Activated T-cell treated with anti-CD3 and anti-CD28 coated beads, Interleukin-2, amount 50 U/mL, for 4 hours (primary cell): ENCODE results near the gene SGTA. TPM values are rescaled to one million over a fixed set of nuclear protein-coding genes. Genes with fewer than 3 reads are reported as not detected.

ENCODE experiments used
- total RNA-seq, 3 donors: library from RNA; stranded (reverse); gene quantifications; one replicate each; pipeline ENCODE4 v1.2.1, GENCODE V29; 2021

The SGTA gene
- total RNA-seq, 3 donors from 2014 or later, result 99.3 to 107 (median 102) TPM

Other genes starting within 250 kb of the SGTA start
- under 1 TPM; 0.33 to 0.55 (median 0.48) TPM for gene GNG7, start 80.6 kb downstream of the SGTA start, total RNA-seq
- under 1 TPM; 0.13 to 0.27 (median 0.20) TPM for gene DIRAS1, start 61.9 kb downstream of the SGTA start, total RNA-seq
- gene SLC39A3, start 43.3 kb downstream of the SGTA start, total RNA-seq, result 10 to 100 TPM; 53.6 to 60.5 (median 56.6) TPM
- 100 to 1,000 TPM; 180 to 212 (median 188) TPM for gene THOP1, start 2.2 kb upstream of the SGTA start, total RNA-seq
- gene ZNF554, start 36.6 kb upstream of the SGTA start, total RNA-seq, result 1 to 10 TPM; 1.0 to 1.2 (median 1.2) TPM
- 1 to 10 TPM; 1.2 to 1.6 (median 1.3) TPM for gene ZNF555, start 58.2 kb upstream of the SGTA start, total RNA-seq
- gene ZNF556, start 84.1 kb upstream of the SGTA start, total RNA-seq, result not detected
- 1 to 10 TPM; 3.6 to 4.1 (median 3.7) TPM for gene ZNF57, start 117.7 kb upstream of the SGTA start, total RNA-seq
- 1 to 10 TPM; 3.0 to 3.4 (median 3.2) TPM for gene ZNF77, start 161.7 kb upstream of the SGTA start, total RNA-seq
- gene TLE6, start 194.3 kb upstream of the SGTA start, total RNA-seq, result under 1 TPM in 2 of 3 donors, not detected in 1; 0.16 to 0.90 TPM
- gene TLE2, start 246.0 kb upstream of the SGTA start, total RNA-seq, result 1 to 10 TPM; 4.8 to 5.9 (median 5.7) TPM